HepG2 (cell line): ENCODE measurements around the gene TUBGCP6. TPM values are rescaled to one million over a fixed set of nuclear protein-coding genes. Genes with fewer than 3 reads are reported as not detected.
A peak's percentile ranks its signal among the peaks of the same experiment; 100 is the strongest.

Source experiments
- ATAC-seq: fragments of 200-7000 bp; cut with Tn5 transposase; 3 replicates; pipeline ENCODE4 v1.9.1; 2020; ENCODE audit warnings: mild to moderate bottlenecking, moderate library complexity
- BruUV-seq: library from RNA; stranded (reverse); fragments of 400-500 nt; replicated peaks from 2 replicates; lab custom pipeline; 2021; lab: Mats Ljungman, UMichigan
- CTCF ChIA-PET: fragments of 300-600 bp; formaldehyde crosslinking; extraction: SDS; loops from one replicate; lab custom pipeline; 2021; ENCODE audit warnings: low total read pairs, inconsistent platforms, low intra/inter-chr PET ratio; lab: Yijun Ruan, JAX
- POLR2A ChIA-PET: fragments of 350-600 bp; sonication (Branson Sonifier 250); formaldehyde crosslinking; loops from one replicate; lab custom pipeline; 2020; ENCODE audit warnings: antibody characterized with exemption, inconsistent platforms; lab: Yijun Ruan, JAX
- DNase-seq: peaks from one replicate; pipeline ENCODE4 v3.0.0-alpha.2; 2015; ENCODE audit warnings: low spot score
- FAIRE-seq: peaks from 3 replicates; lab custom pipeline; 2011; peaks lifted over from hg19 to GRCh38; lab: Jason Lieb, UNC
- H2AFZ ChIP-seq: one replicate; pipeline ENCODE4 v1.6.1; 2011; ENCODE audit warnings: low read length, inconsistent platforms
- H3K27ac ChIP-seq: fragments of 300-600 bp; 3 replicates; pipeline ENCODE4 v1.8.0; 2011; ENCODE audit warnings: mixed run types, mild to moderate bottlenecking, mixed read lengths, low read length, inconsistent platforms; ENCODE audit not compliant: insufficient read depth; ENCODE audit errors: extremely low read length
- H3K27me3 ChIP-seq, 2 experiments: fragments of 200-600 bp in 1 of 2; 2 replicates in 1 of 2; 3 replicates in 1 of 2; pipeline versions ENCODE4 v1.6.0 to v1.8.0; 2011; ENCODE audit warnings: low read length in 2 of 2, mild to moderate bottlenecking in 2 of 2, moderate library complexity in 2 of 2, inconsistent platforms in 1 of 2; ENCODE audit not compliant: insufficient read depth in 2 of 2, control insufficient read depth in 1 of 2
- H3K36me3 ChIP-seq, 2 experiments: fragments of 200-600 bp in 1 of 2; replicated peaks in 1 of 2; 2 replicates in 1 of 2; 3 replicates in 1 of 2; pipeline versions ENCODE4 v1.5.1 to v1.8.0; 2011; ENCODE audit warnings: low read length in 2 of 2, inconsistent platforms in 1 of 2; ENCODE audit not compliant: insufficient read depth in 2 of 2, control insufficient read depth in 1 of 2
- H3K4me1 ChIP-seq: 2 replicates; pipeline ENCODE4 v1.5.1; 2012; ENCODE audit warnings: low read length, inconsistent platforms; ENCODE audit not compliant: insufficient read depth
- H3K4me2 ChIP-seq: 2 replicates; pipeline ENCODE4 v1.6.0; 2011; ENCODE audit warnings: low read depth, low read length, inconsistent platforms
- H3K4me3 ChIP-seq, 3 experiments: fragments of 200-600 bp in 1 of 3; sonication (generic), shearing (Covaris generic) in 1 of 3; replicated peaks in 1 of 3; 2 replicates each; pipeline ENCODE4 v1.5.1; 2011 to 2016; ENCODE audit warnings: low read length in 3 of 3, inconsistent platforms in 2 of 3, low read depth in 2 of 3, mild to moderate bottlenecking in 2 of 3, control low read depth in 1 of 3, mixed read lengths in 1 of 3; ENCODE audit not compliant: insufficient read depth in 1 of 3
- H3K79me2 ChIP-seq: one replicate; pipeline ENCODE4 v1.6.1; 2011; ENCODE audit warnings: low read length, inconsistent platforms; ENCODE audit not compliant: insufficient read depth
- H3K9ac ChIP-seq: 2 replicates; pipeline ENCODE4 v1.6.0; 2011; ENCODE audit warnings: mild to moderate bottlenecking, low read depth, low read length, inconsistent platforms; ENCODE audit not compliant: insufficient read depth
- H3K9me3 ChIP-seq: 2 replicates; pipeline ENCODE4 v1.5.1; 2012; ENCODE audit warnings: mild to moderate bottlenecking, low read length
- H4K20me1 ChIP-seq: 2 replicates; pipeline ENCODE4 v1.6.0; 2011; ENCODE audit warnings: inconsistent platforms, mild to moderate bottlenecking, low read length, moderate library complexity; ENCODE audit not compliant: insufficient read depth
- AGO1 ChIP-seq: fragments of 200-400 bp; formaldehyde crosslinking; IDR thresholded peaks from 2 replicates; pipeline ENCODE4 v1.6.1; 2017; ENCODE audit warnings: mild to moderate bottlenecking, low read depth, low read length, moderate library complexity; ENCODE audit not compliant: poor library complexity, severe bottlenecking
- AGO2 ChIP-seq: fragments of 200-400 bp; formaldehyde crosslinking; optimal IDR thresholded peaks from 2 replicates; pipeline ENCODE3; 2017; ENCODE audit warnings: mild to moderate bottlenecking, low read depth, low read length, moderate library complexity
- POLR2A ChIP-seq, 2 experiments: IDR thresholded peaks; 2 replicates each; pipeline ENCODE4 v1.6.1; 2011; ENCODE audit warnings: low read depth in 2 of 2, low read length in 2 of 2, mild to moderate bottlenecking in 1 of 2, moderate library complexity in 1 of 2; ENCODE audit not compliant: insufficient read depth in 1 of 2
- RBFOX2 ChIP-seq: fragments of 200-400 bp; formaldehyde crosslinking; IDR thresholded peaks from 2 replicates; pipeline ENCODE4 v1.6.1; 2017; ENCODE audit warnings: low read depth, mild to moderate bottlenecking, low read length
- ZFYVE20 ChIP-seq: sonication (generic); formaldehyde crosslinking; IDR thresholded peaks from 2 replicates; pipeline ENCODE4 v1.8.0; 2023; ENCODE audit warnings: low read depth, mild to moderate bottlenecking, moderate library complexity, missing genetic modification reagents, borderline replicate concordance
- ZNF234 ChIP-seq: sonication (generic); formaldehyde crosslinking; conservative IDR thresholded peaks from 2 replicates; pipeline ENCODE4 v1.5.1; 2020; ENCODE audit warnings: mild to moderate bottlenecking, missing genetic modification reagents
- ZSCAN31 ChIP-seq: sonication (generic); formaldehyde crosslinking; IDR thresholded peaks from 2 replicates; pipeline ENCODE4 v1.5.0; 2020; ENCODE audit warnings: low read depth, mild to moderate bottlenecking, missing genetic modification reagents
- WGBS: methylation state at CpG from one replicate; pipeline ENCODE4 v1.1.6; 2017; ENCODE audit warnings: low lambda C conversion rate; 5-methylcytosine and 5-hydroxymethylcytosine counted together
- in situ Hi-C: cut with HindIII; loops from 2 replicates; pipeline ENCODE4 v1.10.0; 2017; ENCODE audit warnings: low pct_unique_long_range_greater_than_20kb; ENCODE audit not compliant: extremely low pct_ligation_motif_present
- intact Hi-C: fragments of 100-400 bp; cut with micrococcal nuclease; formaldehyde crosslinking; loops from one replicate; pipeline ENCODE4 v1.10.0; 2022; ENCODE audit not compliant: unreplicated experiment
- polyA plus RNA-seq, 8 experiments: library from polyadenylated mRNA; depleted of rRNA in 3 of 8; stranded (reverse) in 7 of 8; unstranded in 1 of 8; fragments of >200 nt; fragmentation: Illumina TruSeq in 4 of 8; extraction: Trizol in 4 of 8; gene quantifications; 2 replicates each; pipeline versions ENCODE4 v1.2.1 to v1.2.3, GENCODE V29; 2011 to 2016; ENCODE audit warnings: low read depth in 4 of 8, missing spikeins in 1 of 8, mixed read lengths in 1 of 8; ENCODE audit not compliant: insufficient read depth in 1 of 8
- total RNA-seq, 5 experiments: library from RNA; depleted of rRNA; stranded (reverse); fragments of >200 nt; fragmentation: Illumina TruSeq; extraction: Trizol; gene quantifications; 2 replicates each; pipeline ENCODE4 v1.2.3, GENCODE V29; 2016; ENCODE audit warnings: low read depth in 1 of 5
- TF ChIP-seq, protein P1 (sequence below): sonication (generic); formaldehyde crosslinking; conservative IDR thresholded peaks from 2 replicates; pipeline ENCODE4 v1.4.0; 2020; ENCODE audit warnings: missing genetic modification reagents
- TF ChIP-seq, protein P2 (sequence below): sonication (generic); formaldehyde crosslinking; IDR thresholded peaks from 2 replicates; pipeline ENCODE4 v1.4.0; 2020; ENCODE audit warnings: missing genetic modification reagents

Gene TUBGCP6
- total and polyA plus RNA-seq, 2 of the 13 experiments (the other 11 are each of a cell fraction or from before 2014, with no cell fraction given) = 14.6 to 15.7 TPM

GRCh38 chr22:50215297-50216054 lies 29.3 kb downstream of the TUBGCP6 start:
- WGBS = 98% methylated on average over 13 of the region's 17 CpGs
- peaks cover 25% of the 10 kb centered on the region for H3K79me2 ChIP-seq
- DNase-seq (no peak), FAIRE-seq (no peak), ATAC-seq (no peak)
- no peak overlapping the region for H3K9ac ChIP-seq
- no peaks in the 10 kb centered on the region for H3K27me3 ChIP-seq
- H3K27ac ChIP-seq = no peak overlapping the region
- BruUV-seq = no TSS peak
- in situ Hi-C loops = no loop called here
- POLR2A ChIA-PET = no interaction called here
- H3K36me3 ChIP-seq = peaks cover 20 to 67% of the 10 kb centered on the region in 2 experiments; a peak in 4 of 5 replicates
- intact Hi-C loops = no loop called here
- no peaks in the 10 kb centered on the region for H3K9me3 ChIP-seq
- CTCF ChIA-PET = no interaction called here
- TF ChIP-seq ZFYVE20 (no peak), RBFOX2 (peak; percentile 44; the same call in 1 of the 2 replicates), ZNF234 (no peak), POLR2A (IDR thresholded peaks at IDR 0.05; ENCODE audit: insufficient read depth in 1 of 2, low read depth in 2 of 2, low read length in 2 of 2) (0 out of 4 replicates have a peak, but pooled peaks of 1 of the 2 experiments have one; percentile 26), AGO1 (peak; percentile 51), ZSCAN31 (CRISPR knock-in tag) (no peak), AGO2 (peak; percentile 89)
- TF ChIP-seq, protein P1, sequence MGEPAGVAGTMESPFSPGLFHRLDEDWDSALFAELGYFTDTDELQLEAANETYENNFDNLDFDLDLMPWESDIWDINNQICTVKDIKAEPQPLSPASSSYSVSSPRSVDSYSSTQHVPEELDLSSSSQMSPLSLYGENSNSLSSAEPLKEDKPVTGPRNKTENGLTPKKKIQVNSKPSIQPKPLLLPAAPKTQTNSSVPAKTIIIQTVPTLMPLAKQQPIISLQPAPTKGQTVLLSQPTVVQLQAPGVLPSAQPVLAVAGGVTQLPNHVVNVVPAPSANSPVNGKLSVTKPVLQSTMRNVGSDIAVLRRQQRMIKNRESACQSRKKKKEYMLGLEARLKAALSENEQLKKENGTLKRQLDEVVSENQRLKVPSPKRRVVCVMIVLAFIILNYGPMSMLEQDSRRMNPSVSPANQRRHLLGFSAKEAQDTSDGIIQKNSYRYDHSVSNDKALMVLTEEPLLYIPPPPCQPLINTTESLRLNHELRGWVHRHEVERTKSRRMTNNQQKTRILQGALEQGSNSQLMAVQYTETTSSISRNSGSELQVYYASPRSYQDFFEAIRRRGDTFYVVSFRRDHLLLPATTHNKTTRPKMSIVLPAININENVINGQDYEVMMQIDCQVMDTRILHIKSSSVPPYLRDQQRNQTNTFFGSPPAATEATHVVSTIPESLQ = no peak
- TF ChIP-seq, protein P2, sequence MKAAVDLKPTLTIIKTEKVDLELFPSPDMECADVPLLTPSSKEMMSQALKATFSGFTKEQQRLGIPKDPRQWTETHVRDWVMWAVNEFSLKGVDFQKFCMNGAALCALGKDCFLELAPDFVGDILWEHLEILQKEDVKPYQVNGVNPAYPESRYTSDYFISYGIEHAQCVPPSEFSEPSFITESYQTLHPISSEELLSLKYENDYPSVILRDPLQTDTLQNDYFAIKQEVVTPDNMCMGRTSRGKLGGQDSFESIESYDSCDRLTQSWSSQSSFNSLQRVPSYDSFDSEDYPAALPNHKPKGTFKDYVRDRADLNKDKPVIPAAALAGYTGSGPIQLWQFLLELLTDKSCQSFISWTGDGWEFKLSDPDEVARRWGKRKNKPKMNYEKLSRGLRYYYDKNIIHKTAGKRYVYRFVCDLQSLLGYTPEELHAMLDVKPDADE (CRISPR knock-in tag) = no peak
- no peaks in the 10 kb centered on the region for H3K4me1 ChIP-seq
- H4K20me1 ChIP-seq = peaks cover 5% of the 10 kb centered on the region
- no peak overlapping the region for H3K4me2 ChIP-seq
- H2AFZ ChIP-seq = no peak overlapping the region
- H3K4me3 ChIP-seq = no peak overlapping the region
